RPMI7951 (cell line): ENCODE results near the gene RPH3AL. TPM values are rescaled to one million over a fixed set of nuclear protein-coding genes. Genes with fewer than 3 reads are reported as not detected.
"Not testable (repeated sequence)": the region's sequence is repeated elsewhere in the genome, so short reads cannot be mapped to it uniquely, and the experiment has no call there.

Experiments
- DNase-seq: peaks from one replicate; pipeline ENCODE4 v3.0.0-alpha.2; 2012; ENCODE audit warnings: low read depth
- total RNA-seq: library from RNA; depleted of rRNA; stranded (reverse); fragments of >200 nt; shearing (Covaris generic); gene quantifications from 2 replicates; pipeline ENCODE4 v1.2.3, GENCODE V29; 2014

RPH3AL gene
- total RNA-seq, 1 experiment from 2014 or later, result 1.2 TPM

- no peak for DNase-seq
These were observed 126.2 kb downstream of the RPH3AL start for GRCh38 chr17:226108-227077.

GRCh38 chr17:225551-225950 lies 127.1 kb downstream of the RPH3AL start:
- no peak for DNase-seq

DNA sequence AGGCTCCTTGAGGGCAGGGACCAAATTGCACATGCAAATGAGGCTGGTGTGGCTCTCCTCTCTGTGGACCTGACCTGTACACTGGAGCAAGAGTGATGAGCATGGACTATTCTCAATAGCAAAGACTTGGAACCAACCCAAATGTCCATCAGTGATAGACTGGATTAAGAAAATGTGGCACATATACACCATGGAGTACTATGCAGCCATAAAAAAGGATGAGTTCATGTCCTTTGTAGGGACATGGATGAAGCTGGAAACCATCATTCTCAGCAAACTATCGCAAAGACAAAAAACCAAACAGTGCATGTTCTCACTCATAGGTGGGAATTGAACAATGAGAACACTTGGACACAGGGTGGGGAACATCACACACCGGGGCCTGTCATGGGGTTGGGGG lies 128.0 kb downstream of the RPH3AL start:
- DNase-seq, result not testable (repeated sequence)

DNA sequence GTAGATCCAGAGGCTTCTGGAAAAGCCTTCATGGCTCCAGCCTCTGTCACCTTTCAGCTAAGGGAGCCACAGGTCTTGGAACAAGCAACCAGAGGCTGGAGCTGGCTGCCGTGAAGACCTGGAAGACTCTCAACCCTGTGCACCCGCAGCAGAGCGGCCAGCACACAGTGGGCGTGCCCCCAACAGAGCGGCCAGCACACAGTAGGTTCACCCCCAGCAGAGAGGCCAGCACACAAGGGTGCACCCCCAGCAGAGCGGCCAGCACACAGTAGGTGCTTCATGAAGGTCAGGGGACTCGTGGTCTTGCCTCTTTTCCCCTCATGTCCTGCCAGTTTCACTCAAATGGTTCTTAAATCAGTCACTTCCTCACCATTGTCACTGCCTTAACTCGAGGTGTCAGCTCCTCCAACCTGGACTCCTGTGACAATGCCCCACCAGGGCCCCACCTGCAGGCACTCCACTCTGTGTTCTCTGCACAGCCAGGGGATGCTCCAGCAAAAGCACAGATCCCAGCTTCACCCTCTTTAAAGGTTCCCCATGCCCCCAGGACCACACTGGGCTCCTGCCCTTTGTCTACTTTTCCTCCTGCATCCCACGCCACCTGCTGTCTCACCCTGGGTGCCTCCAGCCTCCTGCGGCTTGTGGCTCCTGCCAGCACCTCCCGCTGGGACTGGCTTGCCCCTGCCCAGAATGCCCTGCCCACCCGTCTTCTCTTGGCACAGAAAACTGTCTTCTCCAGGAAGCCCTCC lies 128.7 kb downstream of the RPH3AL start:
- DNase-seq, result no peak

- no peak for DNase-seq
These were observed 130.4 kb downstream of the RPH3AL start for GRCh38 chr17:222172-222571.

DNA sequence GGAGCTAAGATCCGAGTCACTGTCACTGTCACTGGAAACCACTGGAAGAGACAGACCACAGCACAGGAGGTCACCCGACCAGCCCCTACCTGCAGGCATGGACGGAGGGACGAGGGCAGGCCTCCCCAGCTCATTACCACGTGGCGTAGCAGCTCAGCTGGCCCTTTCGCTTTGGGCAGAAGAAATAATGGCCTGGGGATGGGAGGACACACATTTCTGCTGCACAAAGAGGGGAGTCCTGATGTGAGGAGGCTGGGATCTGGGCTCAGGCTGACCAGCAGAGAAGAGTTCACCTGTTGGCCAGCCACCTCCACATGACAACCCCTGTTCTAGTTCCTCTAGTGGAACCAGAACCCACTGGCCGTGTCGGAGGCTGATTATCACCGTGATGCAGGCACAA lies 132.9 kb downstream of the RPH3AL start:
- DNase-seq, result no peak

- no peak for DNase-seq
These were observed 134.0 kb downstream of the RPH3AL start for GRCh38 chr17:218432-219110.

DNA sequence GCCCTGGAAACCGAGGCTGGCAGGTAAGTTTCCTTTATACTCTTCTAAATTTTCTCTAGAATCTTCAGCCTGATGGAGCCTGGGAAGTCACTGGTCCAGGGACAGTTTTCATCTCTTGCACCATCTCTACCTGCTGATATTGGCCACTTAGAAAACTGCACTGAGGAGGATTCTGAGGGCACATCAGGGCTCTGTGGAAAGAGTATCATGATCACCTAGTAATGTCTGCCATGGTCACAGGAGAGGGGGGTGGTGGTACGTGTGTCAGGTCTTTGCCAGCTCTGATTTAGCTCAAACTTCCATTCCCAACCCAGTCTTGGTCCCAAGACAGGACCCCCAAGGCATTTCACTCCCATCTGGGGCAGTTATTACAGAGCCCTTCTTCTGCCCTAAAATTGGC lies 136.0 kb downstream of the RPH3AL start:
- no peak for DNase-seq

GRCh38 chr17:215563-216478 lies 136.8 kb downstream of the RPH3AL start:
- DNase-seq, result not testable (repeated sequence)

DNA sequence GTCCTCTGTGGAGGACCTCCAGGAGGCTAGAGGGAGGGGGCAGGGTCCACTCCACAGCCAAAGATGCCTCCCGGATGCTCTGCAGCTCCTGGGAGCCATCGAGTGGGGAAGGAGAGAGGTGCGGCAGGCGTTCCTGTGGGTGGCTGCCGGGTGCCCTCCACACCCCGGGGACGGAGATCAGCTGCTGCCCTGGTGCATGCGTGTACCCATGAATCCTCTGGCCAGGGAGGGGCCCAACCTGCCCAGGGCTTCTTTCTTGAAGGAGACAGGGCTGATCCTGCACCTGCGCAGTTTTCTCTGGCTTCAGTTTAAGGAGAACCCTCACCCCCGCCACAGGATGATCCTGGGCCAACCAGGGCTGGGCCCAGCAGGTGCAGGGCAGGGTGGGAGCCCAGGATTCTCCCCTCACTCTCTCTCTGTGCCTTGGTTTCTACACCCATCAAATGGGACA lies 137.7 kb downstream of the RPH3AL start:
- no peak for DNase-seq

DNA sequence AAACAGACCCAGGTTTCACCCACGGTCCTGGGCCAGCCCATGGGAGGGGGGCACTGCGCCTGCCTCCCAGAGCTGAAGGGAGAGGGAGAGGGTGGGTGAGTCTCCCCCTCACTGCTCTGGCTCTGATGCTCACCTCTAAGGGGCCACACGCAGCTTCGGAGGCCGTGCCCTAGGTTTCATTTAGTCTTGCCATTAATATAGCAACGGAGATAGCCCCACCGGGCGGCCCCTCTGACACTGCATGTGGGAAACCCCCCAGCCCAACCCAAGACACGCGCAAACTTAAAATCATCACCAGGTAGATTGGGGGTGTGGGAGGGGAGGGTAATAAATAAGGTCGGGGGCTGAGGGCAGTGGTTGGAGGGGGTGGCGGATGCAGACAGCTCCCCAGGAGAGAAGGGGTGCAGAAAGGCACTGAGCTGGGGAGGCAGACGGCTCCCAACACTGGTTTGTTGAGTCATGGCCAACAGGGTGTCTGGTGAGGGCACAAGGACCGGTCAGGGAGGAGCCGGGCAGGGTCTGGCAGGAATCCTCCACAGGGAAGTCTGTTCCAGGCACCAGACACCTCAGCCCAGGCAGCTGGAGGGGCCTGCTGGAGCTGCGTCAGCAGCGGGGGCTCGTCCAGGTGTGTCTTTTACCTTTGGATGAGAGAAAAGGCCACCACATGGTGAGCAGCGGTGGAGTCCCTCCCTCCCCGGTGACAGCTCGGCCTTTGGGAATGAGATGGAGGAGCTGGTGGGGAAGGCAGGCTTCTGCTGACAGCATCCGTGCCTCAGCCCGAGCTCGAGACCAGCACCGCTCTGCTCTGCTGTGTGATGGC lies 139.1 kb downstream of the RPH3AL start:
- DNase-seq, result no peak

DNA sequence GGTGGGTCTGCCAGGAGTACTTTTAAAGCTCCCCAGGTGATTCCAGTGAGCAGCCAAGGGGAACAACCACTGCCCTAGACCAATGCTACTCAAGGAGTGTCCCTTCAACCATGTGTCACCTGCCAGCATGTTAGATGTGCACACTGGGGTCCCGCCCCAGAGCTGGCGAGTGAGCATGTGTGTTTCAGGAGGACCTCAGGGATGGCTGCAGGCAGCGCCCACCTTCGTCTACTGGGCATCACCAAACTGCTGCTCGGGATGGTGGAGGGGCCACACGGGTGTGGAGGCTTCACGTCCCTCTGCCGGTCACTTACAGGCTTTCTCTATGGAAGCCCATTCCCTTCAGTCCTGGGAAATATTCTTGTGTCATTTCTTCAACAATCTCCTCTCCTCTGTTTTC lies 142.2 kb downstream of the RPH3AL start:
- no peak for DNase-seq

DNA sequence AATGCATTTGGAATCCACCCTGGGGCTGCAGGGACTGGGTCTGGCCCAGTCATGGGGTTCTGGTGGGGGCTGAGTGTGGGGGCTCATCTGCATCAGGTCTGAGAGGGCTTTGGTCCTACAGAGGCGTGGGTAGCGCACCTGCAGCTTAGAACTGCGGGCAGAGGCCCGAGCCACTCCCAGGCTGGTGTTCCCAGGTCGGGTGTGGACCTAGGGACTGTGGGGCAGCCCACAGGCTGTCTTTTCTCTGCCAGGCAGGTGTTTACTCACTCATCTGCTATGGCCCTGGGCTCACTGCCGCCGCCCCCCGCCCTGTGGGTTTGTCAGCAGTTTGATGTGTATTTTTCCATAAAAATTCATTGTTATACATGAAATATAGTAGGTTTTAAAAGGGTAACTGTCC lies 144.2 kb downstream of the RPH3AL start:
- DNase-seq, result no peak

GRCh38 chr17:207775-208174 lies 144.8 kb downstream of the RPH3AL start:
- DNase-seq, result no peak

- DNase-seq, result no peak
These were observed 145.6 kb downstream of the RPH3AL start for GRCh38 chr17:206941-207560.

DNA sequence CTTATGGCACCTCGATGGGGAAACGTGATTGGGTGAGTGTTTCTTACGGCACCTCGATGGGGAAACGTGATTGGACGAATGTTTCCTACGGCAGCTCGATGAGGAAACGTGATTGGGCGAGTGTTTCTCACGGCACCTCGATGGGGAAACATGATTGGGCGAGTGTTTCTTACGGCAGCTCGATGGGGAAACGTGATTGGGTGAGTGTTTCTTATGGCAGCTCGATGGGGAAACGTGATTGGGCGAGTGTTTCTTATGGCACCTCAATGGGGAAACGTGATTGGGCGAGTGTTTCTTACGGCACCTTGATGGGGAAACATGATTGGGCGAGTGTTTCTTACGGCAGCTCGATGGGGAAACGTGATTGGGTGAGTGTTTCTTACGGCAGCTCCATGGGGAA lies 146.1 kb downstream of the RPH3AL start:
- DNase-seq, result not testable (repeated sequence)

DNA sequence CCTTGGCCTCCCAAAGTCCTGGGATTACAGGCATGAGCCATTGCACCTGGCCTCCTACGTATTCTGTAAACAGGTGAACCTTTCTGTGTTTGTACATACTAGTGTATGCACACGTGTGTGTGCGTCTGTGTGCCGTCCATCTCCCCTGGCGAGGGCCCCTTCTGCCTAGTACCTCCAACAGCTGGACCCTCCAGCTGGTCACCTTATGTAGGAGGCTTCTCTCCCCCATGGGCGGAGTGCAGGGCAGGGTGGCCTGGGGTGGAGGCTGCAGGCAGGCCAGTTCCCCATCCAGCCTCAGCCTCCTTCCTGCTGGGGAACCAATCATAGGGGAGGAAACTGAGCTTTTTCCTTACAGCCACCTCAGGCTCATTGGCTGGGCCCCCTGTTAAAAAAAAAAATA lies 146.8 kb downstream of the RPH3AL start:
- no peak for DNase-seq

DNA sequence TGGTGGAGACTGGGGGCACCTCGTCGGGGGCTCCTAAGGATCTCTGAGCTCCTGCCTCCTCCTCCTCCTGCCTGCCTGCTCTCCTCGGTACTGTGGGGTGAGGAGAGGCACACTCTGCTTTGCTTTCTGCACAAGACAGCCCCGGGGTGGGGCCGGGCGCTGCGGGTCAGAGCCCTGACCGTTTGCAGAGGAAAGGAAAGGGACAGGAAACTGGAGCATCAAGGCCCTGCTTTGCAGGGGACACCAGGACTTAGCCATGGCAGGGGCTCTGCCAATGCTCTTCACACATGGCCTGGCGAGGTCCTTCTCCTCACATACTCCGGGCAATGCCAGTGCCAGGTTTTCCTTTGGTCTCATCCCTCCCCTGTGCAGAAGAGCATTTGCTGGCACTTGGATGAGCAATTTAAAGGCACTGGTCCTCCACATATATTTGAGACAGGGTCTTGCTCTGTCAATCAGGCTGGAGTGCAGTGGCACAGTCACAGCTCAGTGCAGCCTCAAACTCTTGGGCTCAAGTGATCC lies 147.4 kb downstream of the RPH3AL start:
- DNase-seq, result no peak

DNA sequence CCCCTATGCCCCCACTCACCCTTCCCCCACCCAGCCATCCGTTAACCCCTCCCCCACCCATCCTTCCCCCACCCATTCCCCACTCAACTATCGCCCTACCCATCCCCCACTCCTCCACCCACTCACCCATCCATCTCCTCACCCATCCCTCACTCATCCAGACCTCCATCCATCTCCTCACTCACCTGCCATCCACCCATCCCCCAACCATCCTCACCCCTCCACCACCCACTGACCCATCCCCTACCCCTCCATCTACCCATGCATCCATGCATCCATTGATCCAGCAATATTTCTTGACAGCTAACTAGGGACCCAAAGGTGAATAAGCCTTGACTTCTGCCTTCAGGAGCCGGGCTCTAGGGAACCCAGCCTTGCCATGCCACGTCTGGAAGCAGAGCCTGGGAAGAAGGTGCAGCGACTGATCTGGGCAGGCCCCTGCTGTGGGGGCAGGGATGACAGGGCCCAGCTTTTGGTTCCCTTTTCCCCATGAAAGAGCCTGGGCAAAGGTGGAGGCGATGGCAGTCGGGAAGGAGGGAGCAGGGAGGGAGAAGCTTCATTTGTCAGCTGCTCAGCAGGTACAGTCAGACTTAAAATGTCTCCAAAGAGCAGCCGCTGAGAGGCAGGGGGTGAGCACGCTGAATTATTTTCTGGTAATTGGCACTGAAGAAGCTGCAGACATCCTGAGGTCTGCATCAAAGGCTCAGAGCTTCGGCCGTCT lies 148.0 kb downstream of the RPH3AL start:
- no peak for DNase-seq
